GM23338 (cell line): ENCODE results near the gene SENP8. TPM values are rescaled to one million over a fixed set of nuclear protein-coding genes. Genes with fewer than 3 reads are reported as not detected.
"Not testable (repeated sequence)": the region's sequence is repeated elsewhere in the genome, so short reads cannot be mapped to it uniquely, and the experiment has no call there.

Source experiments
- ATAC-seq: fragments of 200-7000 bp; cut with Tn5 transposase; 3 replicates; pipeline ENCODE4 v1.9.1; 2020
- DNase-seq: peaks from one replicate; pipeline ENCODE4 v3.0.0-alpha.2; 2015; ENCODE audit warnings: low spot score
- H2AFZ ChIP-seq: fragments of 200-600 bp; sonication (generic); 2 replicates; pipeline ENCODE4 v1.8.0; 2016; ENCODE audit warnings: antibody characterized with exemption, mild to moderate bottlenecking, moderate library complexity
- H3F3A ChIP-seq: fragments of 200-600 bp; sonication (generic); replicated peaks from 2 replicates; pipeline ENCODE4 v1.8.0; 2017; ENCODE audit warnings: antibody characterized with exemption, mixed run types, low read depth
- H3K27ac ChIP-seq: fragments of 200-600 bp; sonication (generic); 2 replicates; pipeline ENCODE4 v1.6.1; 2016; ENCODE audit warnings: low read depth
- H3K27me3 ChIP-seq: fragments of 200-600 bp; sonication (generic); 2 replicates; pipeline ENCODE4 v1.8.0; 2016; ENCODE audit warnings: mild to moderate bottlenecking, mixed run types, moderate library complexity; ENCODE audit not compliant: insufficient read depth
- H3K36me3 ChIP-seq: fragments of 200-600 bp; sonication (generic); 2 replicates; pipeline ENCODE4 v1.8.0; 2016; ENCODE audit warnings: mild to moderate bottlenecking; ENCODE audit not compliant: insufficient read depth
- H3K4me1 ChIP-seq: fragments of 200-600 bp; sonication (generic); 2 replicates; pipeline ENCODE4 v1.8.0; 2016; ENCODE audit warnings: mild to moderate bottlenecking, moderate library complexity; ENCODE audit not compliant: insufficient read depth
- H3K4me2 ChIP-seq: fragments of 200-600 bp; sonication (generic); 2 replicates; pipeline ENCODE4 v1.7.1; 2017; ENCODE audit warnings: mixed run types
- H3K4me3 ChIP-seq: fragments of 200-600 bp; sonication (generic); 2 replicates; pipeline ENCODE4 v1.6.1; 2016; ENCODE audit warnings: mixed run types
- H3K79me2 ChIP-seq: fragments of 200-600 bp; sonication (generic); replicated peaks from 2 replicates; pipeline ENCODE4 v1.8.0; 2017; ENCODE audit warnings: mild to moderate bottlenecking; ENCODE audit not compliant: insufficient read depth
- H3K9me2 ChIP-seq: fragments of 200-600 bp; sonication (generic); 2 replicates; pipeline ENCODE4 v1.8.0; 2017; ENCODE audit not compliant: insufficient read depth
- H4K20me1 ChIP-seq: fragments of 200-600 bp; sonication (generic); replicated peaks from 2 replicates; pipeline ENCODE4 v1.8.0; 2017; ENCODE audit warnings: mild to moderate bottlenecking; ENCODE audit not compliant: insufficient read depth
- H3K27ac Mint-ChIP-seq: 2 replicates; pipeline ENCODE4 v1.8.0; 2020; ENCODE audit warnings: inconsistent platforms, mild to moderate bottlenecking, moderate library complexity, mixed read lengths
- H3K27me3 Mint-ChIP-seq: 3 replicates; pipeline ENCODE4 v1.8.0; 2022; ENCODE audit warnings: low read depth, mild to moderate bottlenecking, moderate library complexity, mixed read lengths, inconsistent platforms; ENCODE audit not compliant: insufficient read depth, poor library complexity
- H3K36me3 Mint-ChIP-seq: 3 replicates; pipeline ENCODE4 v1.8.0; 2021; ENCODE audit warnings: low read depth, mild to moderate bottlenecking, inconsistent platforms, moderate library complexity, mixed read lengths
- H3K4me1 Mint-ChIP-seq: 3 replicates; pipeline ENCODE4 v1.8.0; 2020; ENCODE audit warnings: mild to moderate bottlenecking, inconsistent platforms, mixed read lengths
- H3K4me3 Mint-ChIP-seq: 3 replicates; pipeline ENCODE4 v1.8.0; 2021; ENCODE audit warnings: moderate library complexity, mild to moderate bottlenecking, inconsistent platforms, mixed read lengths
- H3K9me3 Mint-ChIP-seq: 3 replicates; pipeline ENCODE4 v1.8.0; 2020; ENCODE audit warnings: moderate library complexity, mild to moderate bottlenecking, inconsistent platforms, mixed read lengths
- EZH2phosphoT487 ChIP-seq: fragments of 200-600 bp; sonication (generic); IDR thresholded peaks from one replicate; pipeline ENCODE4 v1.8.1; 2018; ENCODE audit warnings: antibody characterized with exemption; ENCODE audit not compliant: unreplicated experiment
- POLR2AphosphoS5 ChIP-seq: IDR thresholded peaks from 2 replicates; pipeline ENCODE4 v1.6.1; 2016; ENCODE audit warnings: antibody characterized with exemption, low read depth
- ZNF114 ChIP-seq: fragments of 250-450 bp; sonication (Bioruptor Pico); IDR thresholded peaks from 2 replicates; pipeline ENCODE4 v1.5.0; 2020; ENCODE audit warnings: mild to moderate bottlenecking, moderate library complexity
- ZNF331 ChIP-seq: fragments of 250-450 bp; sonication (Bioruptor Pico); IDR thresholded peaks from 2 replicates; pipeline ENCODE4 v1.5.0; 2020; ENCODE audit warnings: low read depth, mild to moderate bottlenecking, moderate library complexity
- polyA plus RNA-seq: library from polyadenylated mRNA; unstranded; fragments of >200 nt; fragmentation: Nextera tagmentation; extraction: Ambion mirVana; gene quantifications from 2 replicates; pipeline ENCODE4 v1.2.1, GENCODE V29; 2016
- total RNA-seq: library from RNA; depleted of rRNA; stranded (reverse); fragments of >200 nt; shearing (Covaris generic); gene quantifications from 2 replicates; pipeline ENCODE4 v1.2.3, GENCODE V29; 2014
- TF ChIP-seq, protein P1 (sequence below), 2 experiments: fragments of 200-600 bp in 1 of 2; sonication (generic) in 1 of 2; conservative IDR thresholded peaks; 2 replicates each; pipeline versions ENCODE4 v1.5.1 to v1.6.1; 2016 to 2017; ENCODE audit warnings: antibody characterized with exemption in 2 of 2, low read depth in 2 of 2, mild to moderate bottlenecking in 2 of 2, moderate library complexity in 1 of 2

The SENP8 gene
- total and polyA plus RNA-seq, 2 experiments from 2014 or later = 3.1 to 7.7 TPM

DNA sequence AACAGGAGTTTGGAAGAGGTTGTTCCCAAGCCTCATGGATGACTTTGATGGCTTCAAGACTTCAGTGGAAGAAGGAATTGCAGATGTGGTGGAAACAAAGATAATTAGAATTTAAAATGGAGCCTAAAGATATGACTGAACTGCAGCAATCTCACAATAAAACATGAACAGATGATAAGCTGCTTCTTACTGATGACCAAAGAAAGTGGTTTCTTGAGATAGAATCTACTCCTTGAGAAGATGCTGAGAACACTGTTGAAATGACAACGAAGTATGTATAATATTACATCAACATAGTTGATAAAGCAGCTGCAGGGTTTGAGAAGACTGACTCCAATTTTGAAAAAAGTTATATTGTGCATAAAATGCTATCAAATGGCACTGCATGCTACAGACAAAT, 21.4 kb upstream of the SENP8 start:
- no peaks in the 10 kb centered on the region for H3F3A ChIP-seq
- no peaks in the 10 kb centered on the region for H3K27me3 Mint-ChIP-seq
- no peak overlapping the region for H3K4me3 Mint-ChIP-seq
- no peaks in the 10 kb centered on the region for H3K4me1 ChIP-seq
- ATAC-seq (no peak), DNase-seq (no peak)
- no peak overlapping the region for H3K27ac Mint-ChIP-seq
- peaks cover 12% of the 10 kb centered on the region; the same call in 2 of the 3 replicates for H3K9me3 Mint-ChIP-seq
- H3K4me1 Mint-ChIP-seq = no peaks in the 10 kb centered on the region
- H3K27me3 ChIP-seq = no peaks in the 10 kb centered on the region
- no peak for TF ChIP-seq EZH2phosphoT487
- TF ChIP-seq, protein P1, sequence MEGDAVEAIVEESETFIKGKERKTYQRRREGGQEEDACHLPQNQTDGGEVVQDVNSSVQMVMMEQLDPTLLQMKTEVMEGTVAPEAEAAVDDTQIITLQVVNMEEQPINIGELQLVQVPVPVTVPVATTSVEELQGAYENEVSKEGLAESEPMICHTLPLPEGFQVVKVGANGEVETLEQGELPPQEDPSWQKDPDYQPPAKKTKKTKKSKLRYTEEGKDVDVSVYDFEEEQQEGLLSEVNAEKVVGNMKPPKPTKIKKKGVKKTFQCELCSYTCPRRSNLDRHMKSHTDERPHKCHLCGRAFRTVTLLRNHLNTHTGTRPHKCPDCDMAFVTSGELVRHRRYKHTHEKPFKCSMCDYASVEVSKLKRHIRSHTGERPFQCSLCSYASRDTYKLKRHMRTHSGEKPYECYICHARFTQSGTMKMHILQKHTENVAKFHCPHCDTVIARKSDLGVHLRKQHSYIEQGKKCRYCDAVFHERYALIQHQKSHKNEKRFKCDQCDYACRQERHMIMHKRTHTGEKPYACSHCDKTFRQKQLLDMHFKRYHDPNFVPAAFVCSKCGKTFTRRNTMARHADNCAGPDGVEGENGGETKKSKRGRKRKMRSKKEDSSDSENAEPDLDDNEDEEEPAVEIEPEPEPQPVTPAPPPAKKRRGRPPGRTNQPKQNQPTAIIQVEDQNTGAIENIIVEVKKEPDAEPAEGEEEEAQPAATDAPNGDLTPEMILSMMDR (conservative IDR thresholded peaks at IDR 0.05; ENCODE audit: low read depth in 2 of 2) = no peak
- no peak for TF ChIP-seq ZNF331 (CRISPR knock-in tag)
- H3K36me3 Mint-ChIP-seq = peaks cover 14% of the 10 kb centered on the region; the same call in 2 of the 3 replicates
- peaks cover 7% of the 10 kb centered on the region; the same call in 1 of the 2 replicates for H3K79me2 ChIP-seq
- H3K9me2 ChIP-seq = no peaks in the 10 kb centered on the region
- H3K27ac ChIP-seq = no peak overlapping the region
- no peak overlapping the region for H3K4me2 ChIP-seq
- no peaks in the 10 kb centered on the region for H3K36me3 ChIP-seq
- H2AFZ ChIP-seq = no peak overlapping the region
- H4K20me1 ChIP-seq = peaks cover 5% of the 10 kb centered on the region; the same call in 1 of the 2 replicates
- no peak overlapping the region for H3K4me3 ChIP-seq

DNA sequence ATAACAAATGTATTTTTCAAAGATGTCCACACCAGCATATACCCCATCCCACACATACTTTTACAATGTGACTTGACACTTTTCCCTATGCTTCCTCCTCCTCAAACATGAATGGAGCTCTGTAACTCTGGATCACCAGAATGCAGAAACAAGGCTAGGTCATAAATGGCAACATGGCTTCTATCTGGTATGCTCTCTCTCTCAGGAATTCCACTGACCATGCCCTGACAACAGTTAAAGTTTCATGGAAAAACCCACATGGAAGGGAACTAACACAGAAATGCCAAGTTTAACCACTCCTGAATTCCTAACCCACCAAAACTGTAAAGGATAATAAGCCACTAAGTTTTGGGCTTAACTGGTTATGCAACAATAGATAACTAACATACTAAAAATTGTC, 20.2 kb upstream of the SENP8 start:
- no peak for TF ChIP-seq POLR2AphosphoS5
- TF ChIP-seq, protein P1 (conservative IDR thresholded peaks at IDR 0.05; ENCODE audit: low read depth in 2 of 2) = no peak
- peaks cover 12% of the 10 kb centered on the region; the same call in 2 of the 3 replicates for H3K9me3 Mint-ChIP-seq
- peaks cover 14% of the 10 kb centered on the region; the same call in 2 of the 3 replicates for H3K36me3 Mint-ChIP-seq

DNA sequence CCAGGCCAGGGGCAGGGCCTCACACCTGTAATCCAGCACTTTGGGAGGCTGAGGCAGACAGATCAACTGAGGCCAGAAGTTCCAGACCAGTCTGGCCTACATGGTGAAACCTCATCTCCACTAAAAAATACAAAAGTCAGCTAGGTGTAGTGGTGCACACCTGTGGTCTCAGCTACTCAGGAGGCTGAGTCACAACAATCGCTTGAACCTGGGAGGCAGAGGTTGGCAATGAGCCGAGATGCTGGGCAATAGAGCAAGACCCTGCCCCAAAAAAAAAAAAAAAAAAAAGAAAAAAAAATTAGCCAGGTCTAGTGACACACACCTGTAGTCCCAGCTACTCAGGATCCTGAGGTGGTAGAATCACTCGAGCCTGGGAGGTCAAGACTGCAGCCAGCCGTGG, 19.0 kb upstream of the SENP8 start:
- no peaks in the 10 kb centered on the region for H3K27me3 Mint-ChIP-seq
- H3K27ac Mint-ChIP-seq = no peak overlapping the region

More for the DNA sequence above, 20.2 kb upstream of the SENP8 start:
- ATAC-seq (no peak), DNase-seq (no peak)
- Histone ChIP-seq H3K27me3 (no peaks in the 10 kb centered on the region), H3K4me1 (no peaks in the 10 kb centered on the region), H2AFZ (no peak overlapping the region), H3K4me3 (no peak overlapping the region), H3F3A (no peaks in the 10 kb centered on the region), H3K4me2 (no peak overlapping the region), H3K9me2 (no peaks in the 10 kb centered on the region), H3K27ac (no peak overlapping the region), H4K20me1 (peaks cover 5% of the 10 kb centered on the region; the same call in 1 of the 2 replicates), H3K36me3 (no peaks in the 10 kb centered on the region), H3K79me2 (peaks cover 2% of the 10 kb centered on the region; the same call in 1 of the 2 replicates)
- no peak overlapping the region for H3K27ac Mint-ChIP-seq
- H3K4me1 Mint-ChIP-seq = no peaks in the 10 kb centered on the region
- no peaks in the 10 kb centered on the region for H3K27me3 Mint-ChIP-seq
- H3K4me3 Mint-ChIP-seq = no peak overlapping the region

DNA sequence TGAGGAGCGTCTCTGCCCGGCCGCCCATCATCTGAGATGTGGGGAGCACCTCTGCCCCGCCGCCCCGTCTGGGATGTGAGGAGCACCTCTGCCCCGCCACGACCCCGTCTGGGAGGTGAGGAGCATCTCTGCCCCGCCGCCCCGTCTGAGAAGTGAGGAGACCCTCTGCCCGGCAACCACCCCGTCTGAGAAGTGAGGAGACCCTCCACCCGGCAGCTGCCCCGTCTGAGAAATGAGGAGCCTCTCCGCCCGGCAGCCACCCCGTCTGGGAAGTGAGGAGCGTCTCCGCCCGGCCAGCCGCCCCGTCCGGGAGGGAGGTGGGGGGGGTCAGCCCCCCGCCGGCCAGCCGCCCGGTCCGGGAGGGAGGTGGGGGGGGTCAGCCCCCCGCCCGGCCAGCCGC, 17.7 kb upstream of the SENP8 start:
- not testable (repeated sequence) for H3K27me3 Mint-ChIP-seq, DNase-seq, H3K4me3 ChIP-seq, H3K4me3 Mint-ChIP-seq, H4K20me1 ChIP-seq, H3K36me3 ChIP-seq, H3K4me1 Mint-ChIP-seq, ATAC-seq, H3K27ac ChIP-seq, H3K4me2 ChIP-seq, H3K4me1 ChIP-seq, H3F3A ChIP-seq, H3K27me3 ChIP-seq, H3K79me2 ChIP-seq, H3K9me2 ChIP-seq, H3K27ac Mint-ChIP-seq, H2AFZ ChIP-seq
- peaks cover 12% of the 10 kb centered on the region; the same call in 2 of the 3 replicates for H3K9me3 Mint-ChIP-seq
- peaks cover 14% of the 10 kb centered on the region; the same call in 2 of the 3 replicates for H3K36me3 Mint-ChIP-seq

More for the DNA sequence above, 19.0 kb upstream of the SENP8 start:
- Histone ChIP-seq H3K9me2 (no peaks in the 10 kb centered on the region), H3K27ac (no peak overlapping the region), H3K4me1 (no peaks in the 10 kb centered on the region), H3K4me3 (no peak overlapping the region), H3K36me3 (no peaks in the 10 kb centered on the region), H3F3A (no peaks in the 10 kb centered on the region), H2AFZ (no peak overlapping the region), H3K27me3 (no peaks in the 10 kb centered on the region), H4K20me1 (peaks cover 5% of the 10 kb centered on the region; the same call in 1 of the 2 replicates), H3K79me2 (peaks cover 2% of the 10 kb centered on the region; the same call in 1 of the 2 replicates), H3K4me2 (no peak overlapping the region)
- no peak for TF ChIP-seq ZNF114
- Mint-ChIP-seq H3K9me3 (peaks cover 12% of the 10 kb centered on the region; the same call in 2 of the 3 replicates), H3K4me1 (no peaks in the 10 kb centered on the region), H3K36me3 (peaks cover 14% of the 10 kb centered on the region; the same call in 2 of the 3 replicates), H3K4me3 (no peak overlapping the region)
- ATAC-seq = no peak
- DNase-seq = no peak
